Stomach (tissue), 9 donors: ENCODE measurements around the gene HILPDA. TPM values are rescaled to one million over a fixed set of nuclear protein-coding genes. Genes with fewer than 3 reads are reported as not detected.

Experiments
- DNase-seq, 2 donors: peaks; one replicate each; pipeline versions ENCODE4 v3.0.0 to v3.0.0-alpha.2; 2013 to 2019
- H3K27ac ChIP-seq, 5 donors: fragments of 200-600 bp in 4 of 5; sonication (generic) in 4 of 5; one replicate each; pipeline ENCODE4 v1.5.1; 2013 to 2019; ENCODE audit warnings: mild to moderate bottlenecking in 1 of 5, moderate library complexity in 1 of 5
- H3K27me3 ChIP-seq, 3 donors: fragments of 200-600 bp; sonication (generic); one replicate each; pipeline ENCODE4 v1.5.1; 2017 to 2019; ENCODE audit warnings: mixed run types in 1 of 3
- H3K36me3 ChIP-seq, 4 donors: fragments of 200-600 bp; sonication (generic); 1 replicate in 3 of 4; 2 replicates in 1 of 4; pipeline ENCODE4 v1.5.1; 2016 to 2019
- H3K4me1 ChIP-seq, 4 donors: fragments of 200-600 bp; sonication (generic); one replicate each; pipeline ENCODE4 v1.5.1; 2016 to 2019
- H3K4me3 ChIP-seq, 4 donors: fragments of 200-600 bp; sonication (generic) in 3 of 4; one replicate each; pipeline ENCODE4 v1.5.1; 2016 to 2019; ENCODE audit warnings: mild to moderate bottlenecking in 1 of 4
- H3K9me3 ChIP-seq, 4 donors: fragments of 200-600 bp; sonication (generic); one replicate each; pipeline ENCODE4 v1.5.1; 2016 to 2019
- EP300 ChIP-seq: sonication (generic); formaldehyde crosslinking; IDR thresholded peaks from one replicate; pipeline ENCODE4 v1.6.1; 2017; ENCODE audit warnings: antibody characterized with exemption
- POLR2A ChIP-seq, 4 donors: fragments of 450-650 bp; IDR thresholded peaks; one replicate each; pipeline ENCODE4 v1.6.1; 2016; ENCODE audit warnings: antibody characterized with exemption in 4 of 4, control low read depth in 2 of 4, mild to moderate bottlenecking in 1 of 4, moderate library complexity in 1 of 4
- POLR2AphosphoS5 ChIP-seq, 3 donors: sonication (generic); formaldehyde crosslinking; IDR thresholded peaks; one replicate each; pipeline ENCODE4 v1.6.1; 2016; ENCODE audit warnings: antibody characterized with exemption in 3 of 3
- WGBS, 5 donors: extraction: QIAGEN DNeasy Blood & Tissue Kit in 3 of 5; methylation state at CpG; one replicate each; pipeline versions ENCODE4 v1.1.5 to v1.1.7; 2013 to 2018; 5-methylcytosine and 5-hydroxymethylcytosine counted together
- intact Hi-C: fragments of 100-400 bp; cut with DNase I; formaldehyde crosslinking; loops from one replicate; pipeline ENCODE4 v1.15.1; 2023; ENCODE audit warnings: low total_unique reads
- polyA plus RNA-seq, 3 donors: library from polyadenylated mRNA; stranded (reverse); fragments of 200-250 nt; gene quantifications; one replicate each; pipeline ENCODE4 v1.2.3, GENCODE V29; 2013
- total RNA-seq, 5 donors: library from RNA; depleted of rRNA; stranded (reverse); fragments of >200 nt; gene quantifications; one replicate each; pipeline versions ENCODE4 v1.1.0 to v1.2.3, GENCODE V29; 2014 to 2016
- TF ChIP-seq, protein P1 (sequence below), 7 experiments: fragments of 450-650 bp in 4 of 7; fragments of 200-600 bp in 3 of 7; sonication (generic) in 3 of 7; IDR thresholded peaks; one replicate each; pipeline ENCODE4 v1.5.1; 2016 to 2019; ENCODE audit warnings: antibody characterized with exemption in 7 of 7, control low read depth in 2 of 7, mild to moderate bottlenecking in 1 of 7
- donor health status: healthy with polysubstance abuse.
- donor health status: Bipolar disorder and iron deficiency.
- donor health status: healthy.

The HILPDA gene
- total and polyA plus RNA-seq, 8 donors = 0.45 to 38.2 (median 8.1) TPM; not detected in 1

DNA sequence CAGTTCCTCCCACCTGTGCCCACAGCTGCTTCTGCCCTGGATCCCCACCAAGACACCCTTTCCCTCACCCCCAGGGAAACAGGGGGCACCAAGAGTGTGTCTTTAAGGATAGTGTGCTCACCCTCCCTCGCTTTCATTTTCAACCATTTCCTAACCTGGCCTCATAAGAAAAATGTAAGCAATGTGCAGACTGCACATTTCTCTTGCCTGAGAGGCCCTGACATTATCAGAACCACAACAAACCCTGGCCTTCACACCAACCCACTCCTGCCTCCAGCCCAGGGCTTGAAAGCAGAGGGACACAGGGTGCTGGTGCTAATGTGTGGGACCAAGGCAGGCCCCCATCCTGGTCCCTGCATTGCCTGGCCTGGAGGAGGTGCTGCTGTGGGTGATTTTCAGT is 34.9 kb upstream of the HILPDA start:
- no peak overlapping the region for H3K27ac ChIP-seq
- no peak for TF ChIP-seq EP300
- TF ChIP-seq, protein P1, sequence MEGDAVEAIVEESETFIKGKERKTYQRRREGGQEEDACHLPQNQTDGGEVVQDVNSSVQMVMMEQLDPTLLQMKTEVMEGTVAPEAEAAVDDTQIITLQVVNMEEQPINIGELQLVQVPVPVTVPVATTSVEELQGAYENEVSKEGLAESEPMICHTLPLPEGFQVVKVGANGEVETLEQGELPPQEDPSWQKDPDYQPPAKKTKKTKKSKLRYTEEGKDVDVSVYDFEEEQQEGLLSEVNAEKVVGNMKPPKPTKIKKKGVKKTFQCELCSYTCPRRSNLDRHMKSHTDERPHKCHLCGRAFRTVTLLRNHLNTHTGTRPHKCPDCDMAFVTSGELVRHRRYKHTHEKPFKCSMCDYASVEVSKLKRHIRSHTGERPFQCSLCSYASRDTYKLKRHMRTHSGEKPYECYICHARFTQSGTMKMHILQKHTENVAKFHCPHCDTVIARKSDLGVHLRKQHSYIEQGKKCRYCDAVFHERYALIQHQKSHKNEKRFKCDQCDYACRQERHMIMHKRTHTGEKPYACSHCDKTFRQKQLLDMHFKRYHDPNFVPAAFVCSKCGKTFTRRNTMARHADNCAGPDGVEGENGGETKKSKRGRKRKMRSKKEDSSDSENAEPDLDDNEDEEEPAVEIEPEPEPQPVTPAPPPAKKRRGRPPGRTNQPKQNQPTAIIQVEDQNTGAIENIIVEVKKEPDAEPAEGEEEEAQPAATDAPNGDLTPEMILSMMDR (IDR thresholded peaks at IDR 0.05) = no peak
- TF ChIP-seq POLR2A (IDR thresholded peaks at IDR 0.05) = no peak
- no peak for TF ChIP-seq POLR2AphosphoS5 (IDR thresholded peaks at IDR 0.05)
- intact Hi-C loops = loop anchor here (5.0 kb wide), 1 partner anchor 37 kb away; the partner anchor contains the start of gene HILPDA
- DNase-seq = no peak
- peaks cover 0 to 6% (median 3%) of the 10 kb centered on the region in 4 donors for H3K4me1 ChIP-seq
- no peaks in the 10 kb centered on the region for H3K9me3 ChIP-seq
- 79 to 100% (median 92%) methylated on average over 1 of the region's 1 CpG for WGBS, 5 donors
- H3K36me3 ChIP-seq = no peaks in the 10 kb centered on the region
- H3K27me3 ChIP-seq = no peaks in the 10 kb centered on the region
- no peak overlapping the region for H3K4me3 ChIP-seq

DNA sequence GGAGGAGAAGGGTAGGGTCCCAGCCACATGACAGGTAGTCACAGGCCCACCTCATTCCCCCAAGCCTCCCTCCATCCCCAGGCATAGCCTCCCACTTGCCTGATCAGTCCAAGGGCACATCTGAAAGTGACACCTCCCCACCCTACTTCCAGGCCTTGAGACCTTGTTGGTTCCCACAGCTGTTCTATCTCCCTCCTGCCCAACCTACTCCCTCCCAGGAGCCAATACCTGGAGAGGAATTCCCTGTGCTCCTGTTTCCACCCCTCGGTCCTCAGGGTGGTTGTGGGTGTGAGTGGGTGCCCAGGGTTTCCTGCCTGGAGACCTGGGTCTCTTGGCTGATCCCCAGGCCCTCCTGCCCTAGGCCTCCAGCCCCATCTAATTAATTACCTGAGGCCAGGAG is 34.3 kb upstream of the HILPDA start:
- H3K27me3 ChIP-seq = no peaks in the 10 kb centered on the region
- no peaks in the 10 kb centered on the region for H3K9me3 ChIP-seq
- peaks cover 0 to 6% (median 3%) of the 10 kb centered on the region in 4 donors for H3K4me1 ChIP-seq
- 86 to 94% (median 90%) methylated on average over 1 of the region's 1 CpG for WGBS, 5 donors
- TF ChIP-seq EP300 = no peak
- TF ChIP-seq, protein P1 (IDR thresholded peaks at IDR 0.05) = no peak
- H3K27ac ChIP-seq = no peak overlapping the region
- intact Hi-C loops = loop anchor here (5.0 kb wide), 1 partner anchor 36 kb away; the partner anchor contains the start of gene HILPDA
- DNase-seq = no peak
- no peak overlapping the region for H3K4me3 ChIP-seq
- no peaks in the 10 kb centered on the region for H3K36me3 ChIP-seq

- DNase-seq = no peak
- Histone ChIP-seq H3K36me3 (no peaks in the 10 kb centered on the region), H3K4me3 (no peak overlapping the region), H3K4me1 (peaks cover 0 to 8% (median 4%) of the 10 kb centered on the region in 4 donors), H3K27ac (no peak overlapping the region), H3K9me3 (no peaks in the 10 kb centered on the region), H3K27me3 (no peaks in the 10 kb centered on the region)
- TF ChIP-seq EP300 = no peak
- TF ChIP-seq POLR2A (IDR thresholded peaks at IDR 0.05) = no peak
- no peak for TF ChIP-seq POLR2AphosphoS5 (IDR thresholded peaks at IDR 0.05)
- TF ChIP-seq, protein P1 (IDR thresholded peaks at IDR 0.05) = no peak
- WGBS, 5 donors = 63 to 100% (median 79%) methylated on average over 1 of the region's 1 CpG
- intact Hi-C loops = loop anchor here (5.0 kb wide), 1 partner anchor 35 kb away; the partner anchor contains the start of gene HILPDA
Observed at GRCh38 chr7:128422037-128422436, 33.6 kb upstream of the HILPDA start.

- DNase-seq = peak in 1 of 2 donors; percentile 59
- Histone ChIP-seq H3K9me3 (no peaks in the 10 kb centered on the region), H3K27me3 (no peaks in the 10 kb centered on the region), H3K27ac (no peak overlapping the region), H3K4me1 (peaks cover 0 to 14% (median 7%) of the 10 kb centered on the region in 4 donors), H3K36me3 (no peaks in the 10 kb centered on the region), H3K4me3 (no peak overlapping the region)
- TF ChIP-seq POLR2A (IDR thresholded peaks at IDR 0.05) (no peak), POLR2AphosphoS5 (IDR thresholded peaks at IDR 0.05) (no peak), EP300 (no peak)
- TF ChIP-seq, protein P1 (IDR thresholded peaks at IDR 0.05) = no peak
- intact Hi-C loops = loop anchor here (5.0 kb wide), 1 partner anchor 34 kb away; the partner anchor contains the start of gene HILPDA
- WGBS, 5 donors = 70 to 85% (median 78%) methylated on average over 3 of the region's 3 CpGs
Observed at GRCh38 chr7:128422842-128423241, 32.8 kb upstream of the HILPDA start.
